Endothelial cell of umbilical vein (primary cell): ENCODE measurements around the gene ITIH3. TPM values are rescaled to one million over a fixed set of nuclear protein-coding genes. Genes with fewer than 3 reads are reported as not detected.

Experiments
- BruUV-seq: library from RNA; stranded (reverse); fragments of 400-500 nt; replicated peaks from 2 replicates; lab custom pipeline; 2021; lab: Mats Ljungman, UMichigan
- CTCF ChIA-PET: fragments of 300-600, 350-600 bp; sonication (Branson Sonifier 250); formaldehyde crosslinking; loops from one replicate; lab custom pipeline; 2021; ENCODE audit warnings: antibody characterized with exemption, inconsistent platforms; lab: Charles Lee
- POLR2A ChIA-PET: fragments of 300-600, 350-600 bp; sonication (Branson Sonifier 250); formaldehyde crosslinking; loops from one replicate; lab custom pipeline; 2021; ENCODE audit warnings: antibody characterized with exemption, inconsistent platforms; lab: Charles Lee
- DNase-seq: peaks from one replicate; pipeline ENCODE4 v3.0.0-alpha.2; 2011; ENCODE audit warnings: low read depth, low spot score
- FAIRE-seq: peaks from 2 replicates; lab custom pipeline; 2011; peaks lifted over from hg19 to GRCh38; lab: Jason Lieb, UNC
- H2AFZ ChIP-seq: 2 replicates; pipeline ENCODE4 v1.6.0; 2012; ENCODE audit warnings: low read depth, low read length, control low read depth, inconsistent platforms
- H3K27ac ChIP-seq: 2 replicates; pipeline ENCODE4 v1.5.1; 2011; ENCODE audit warnings: low read depth, mild to moderate bottlenecking, control low read depth, low read length, moderate library complexity; ENCODE audit not compliant: insufficient read depth
- H3K27me3 ChIP-seq, 2 experiments: 2 replicates each; pipeline versions ENCODE4 v1.6.0 to v1.6.1; 2011; ENCODE audit warnings: low read length in 2 of 2, mixed read lengths in 1 of 2; ENCODE audit not compliant: control insufficient read depth in 2 of 2, insufficient read depth in 2 of 2
- H3K36me3 ChIP-seq, 2 experiments: 2 replicates in 1 of 2; 3 replicates in 1 of 2; pipeline ENCODE4 v1.5.1; 2011; ENCODE audit warnings: low read length in 2 of 2, mild to moderate bottlenecking in 1 of 2, moderate library complexity in 1 of 2; ENCODE audit not compliant: control insufficient read depth in 2 of 2, insufficient read depth in 2 of 2; ENCODE audit errors: extremely low read depth in 1 of 2
- H3K4me1 ChIP-seq: 3 replicates; pipeline ENCODE4 v1.5.1; 2011; ENCODE audit warnings: mild to moderate bottlenecking, low read length; ENCODE audit not compliant: control insufficient read depth, insufficient read depth; ENCODE audit errors: extremely low read depth
- H3K4me2 ChIP-seq: 2 replicates; pipeline ENCODE4 v1.6.1; 2011; ENCODE audit warnings: low read length, control low read depth, mixed read lengths; ENCODE audit not compliant: insufficient read depth
- H3K4me3 ChIP-seq, 3 experiments: fragments of 200-600 bp in 1 of 3; sonication (generic), shearing (Covaris generic) in 1 of 3; replicated peaks in 1 of 3; 2 replicates each; pipeline ENCODE4 v1.5.1; 2011 to 2016; ENCODE audit warnings: control low read depth in 3 of 3, low read length in 3 of 3, mild to moderate bottlenecking in 2 of 3, inconsistent platforms in 1 of 3, low read depth in 1 of 3, moderate library complexity in 1 of 3; ENCODE audit not compliant: insufficient read depth in 1 of 3
- H3K79me2 ChIP-seq: 2 replicates; pipeline ENCODE4 v1.6.0; 2012; ENCODE audit warnings: low read length, inconsistent platforms; ENCODE audit not compliant: control insufficient read depth, insufficient read depth
- H3K9ac ChIP-seq: replicated peaks from 2 replicates; pipeline ENCODE3; 2011; ENCODE audit warnings: low read length, control low read depth; ENCODE audit not compliant: insufficient read depth; ENCODE audit errors: extremely low read depth
- H3K9me1 ChIP-seq: replicated peaks from 3 replicates; pipeline ENCODE4 v1.6.0; 2011; ENCODE audit warnings: mild to moderate bottlenecking, low read length; ENCODE audit not compliant: control insufficient read depth, insufficient read depth; ENCODE audit errors: extremely low read depth
- H3K9me3 ChIP-seq: replicated peaks from 2 replicates; pipeline ENCODE4 v1.5.1; 2012; ENCODE audit warnings: low read length, inconsistent platforms; ENCODE audit not compliant: control insufficient read depth, insufficient read depth
- H4K20me1 ChIP-seq: replicated peaks from 2 replicates; pipeline ENCODE3; 2011; ENCODE audit warnings: mild to moderate bottlenecking, low read length; ENCODE audit not compliant: control insufficient read depth, insufficient read depth; ENCODE audit errors: extremely low read depth
- FOS ChIP-seq: IDR thresholded peaks from 2 replicates; pipeline ENCODE4 v1.6.1; 2011; ENCODE audit warnings: mild to moderate bottlenecking, low read length, moderate library complexity, borderline replicate concordance; ENCODE audit not compliant: insufficient read depth
- JUN ChIP-seq: IDR thresholded peaks from 2 replicates; pipeline ENCODE4 v1.6.1; 2011; ENCODE audit warnings: borderline replicate concordance, low read depth; ENCODE audit not compliant: insufficient read length, insufficient read depth
- dilution Hi-C: fragments of 300-500 bp; cut with MboI; formaldehyde crosslinking; loops from one replicate; pipeline ENCODE4 v1.15.0; 2019; ENCODE audit warnings: low sequenced_read_pairs; ENCODE audit not compliant: extremely low pct_ligation_motif_present
- intact Hi-C: fragments of 100-400 bp; cut with micrococcal nuclease; formaldehyde crosslinking; loops from one replicate; pipeline ENCODE4 v1.10.0; 2022
- polyA plus RNA-seq, 4 experiments: library from polyadenylated mRNA; depleted of rRNA in 3 of 4; stranded (reverse) in 3 of 4; unstranded in 1 of 4; fragments of >200 nt; gene quantifications; 2 replicates each; pipeline versions ENCODE4 v1.2.1 to v1.2.3, GENCODE V29; 2011 to 2012; ENCODE audit warnings: missing spikeins in 1 of 4
- total RNA-seq: library from RNA; stranded (reverse); gene quantifications from 2 replicates; pipeline ENCODE4 v1.2.3, GENCODE V29; 2021
- TF ChIP-seq, protein P1 (sequence below): IDR thresholded peaks from 2 replicates; pipeline ENCODE4 v1.6.1; 2011; ENCODE audit not compliant: insufficient read depth, insufficient read length
- TF ChIP-seq, protein P2 (sequence below), 2 donors: IDR thresholded peaks; 1 replicate in 1 of 2; 2 replicates in 1 of 2; pipeline ENCODE4 v1.5.1; 2011; ENCODE audit warnings: low read length in 2 of 2, mild to moderate bottlenecking in 2 of 2, moderate library complexity in 2 of 2, control low read depth in 1 of 2, inconsistent platforms in 1 of 2, low read depth in 1 of 2; ENCODE audit not compliant: insufficient read depth in 1 of 2; ENCODE audit errors: extremely low read depth in 1 of 2

The ITIH3 gene
- total and polyA plus RNA-seq, 2 donors (not counting 3 experiments of a cell fraction or from before 2014, with no cell fraction given): not detected

DNA sequence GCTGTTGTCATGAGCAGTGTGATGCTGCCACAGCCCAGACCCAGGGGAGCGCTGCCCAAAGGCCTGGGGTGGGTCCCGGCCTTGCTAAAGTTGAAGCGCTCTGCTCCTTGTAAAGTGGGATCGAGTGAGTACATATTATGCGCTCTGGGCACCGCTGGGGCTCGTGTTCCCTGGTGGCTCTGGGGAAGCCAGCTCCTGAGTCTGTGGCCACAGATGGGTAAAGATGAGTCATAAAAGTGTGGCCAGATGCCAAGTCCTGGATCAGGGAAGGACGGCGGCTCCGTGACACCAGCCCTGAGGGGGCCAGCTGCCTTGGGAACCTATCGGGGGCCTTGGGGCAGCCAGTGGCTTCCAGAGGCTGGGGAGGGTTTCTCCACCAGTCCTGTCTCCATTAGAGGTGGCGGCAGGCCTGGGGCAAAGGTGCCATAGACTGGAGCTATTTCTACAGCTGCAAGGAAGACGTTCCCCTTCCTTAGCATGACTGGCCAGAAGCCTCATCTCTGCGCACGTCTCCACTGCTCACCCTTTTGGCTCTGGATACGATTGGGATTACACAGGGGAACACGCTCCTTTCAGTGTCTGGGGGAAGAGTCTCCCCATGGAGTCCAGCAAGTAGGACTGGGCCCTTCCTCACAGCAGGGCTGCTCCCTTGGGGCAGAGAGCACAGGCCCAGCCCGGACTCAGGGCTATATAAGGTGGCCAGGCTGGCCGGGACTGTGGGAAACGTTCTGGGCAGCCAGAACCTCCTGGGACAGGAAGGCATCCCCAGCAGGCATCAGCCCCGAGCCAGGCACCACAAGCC is 37.1 kb downstream of the ITIH3 start:
- no peak overlapping the region for H3K27ac ChIP-seq
- H3K79me2 ChIP-seq: no peaks in the 10 kb centered on the region
- H3K4me1 ChIP-seq: peaks cover 6% of the 10 kb centered on the region
- dilution Hi-C loops: no loop called here
- no peak overlapping the region for H2AFZ ChIP-seq
- POLR2A ChIA-PET: no interaction called here
- H4K20me1 ChIP-seq: no peaks in the 10 kb centered on the region
- no peak overlapping the region for H3K4me2 ChIP-seq
- peak; percentile 72 for DNase-seq
- no peaks in the 10 kb centered on the region for H3K36me3 ChIP-seq
- H3K27me3 ChIP-seq: no peaks in the 10 kb centered on the region
- no peak overlapping the region for H3K9ac ChIP-seq
- TF ChIP-seq, protein P1, sequence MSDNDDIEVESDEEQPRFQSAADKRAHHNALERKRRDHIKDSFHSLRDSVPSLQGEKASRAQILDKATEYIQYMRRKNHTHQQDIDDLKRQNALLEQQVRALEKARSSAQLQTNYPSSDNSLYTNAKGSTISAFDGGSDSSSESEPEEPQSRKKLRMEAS: no peak
- TF ChIP-seq, protein P2, sequence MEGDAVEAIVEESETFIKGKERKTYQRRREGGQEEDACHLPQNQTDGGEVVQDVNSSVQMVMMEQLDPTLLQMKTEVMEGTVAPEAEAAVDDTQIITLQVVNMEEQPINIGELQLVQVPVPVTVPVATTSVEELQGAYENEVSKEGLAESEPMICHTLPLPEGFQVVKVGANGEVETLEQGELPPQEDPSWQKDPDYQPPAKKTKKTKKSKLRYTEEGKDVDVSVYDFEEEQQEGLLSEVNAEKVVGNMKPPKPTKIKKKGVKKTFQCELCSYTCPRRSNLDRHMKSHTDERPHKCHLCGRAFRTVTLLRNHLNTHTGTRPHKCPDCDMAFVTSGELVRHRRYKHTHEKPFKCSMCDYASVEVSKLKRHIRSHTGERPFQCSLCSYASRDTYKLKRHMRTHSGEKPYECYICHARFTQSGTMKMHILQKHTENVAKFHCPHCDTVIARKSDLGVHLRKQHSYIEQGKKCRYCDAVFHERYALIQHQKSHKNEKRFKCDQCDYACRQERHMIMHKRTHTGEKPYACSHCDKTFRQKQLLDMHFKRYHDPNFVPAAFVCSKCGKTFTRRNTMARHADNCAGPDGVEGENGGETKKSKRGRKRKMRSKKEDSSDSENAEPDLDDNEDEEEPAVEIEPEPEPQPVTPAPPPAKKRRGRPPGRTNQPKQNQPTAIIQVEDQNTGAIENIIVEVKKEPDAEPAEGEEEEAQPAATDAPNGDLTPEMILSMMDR (IDR thresholded peaks at IDR 0.05; ENCODE audit: extremely low read depth in 1 of 2, insufficient read depth in 1 of 2, low read depth in 1 of 2, low read length in 2 of 2): no peak
- peak; percentile 57 for TF ChIP-seq JUN
- TF ChIP-seq FOS: peak; percentile 40
- intact Hi-C loops: no loop called here
- FAIRE-seq: peak; percentile 53
- H3K9me1 ChIP-seq: no peaks in the 10 kb centered on the region
- H3K9me3 ChIP-seq: no peaks in the 10 kb centered on the region
- BruUV-seq: no TSS peak
- CTCF ChIA-PET: interaction anchor here (0.9 to 2.4 kb wide), 5 partner anchors 11 to 32 kb away, joined by 3 to 12 read pairs (median 4); no protein-coding TSS in a partner anchor
- no peak overlapping the region for H3K4me3 ChIP-seq
